OCI-LY3 (cell line): Measurements from ENCODE around the gene EYA2.

Experiments used
- H2AFZ ChIP-seq: fragments of 200-600, 300-600 bp; shearing (Covaris generic); 2 replicates; pipeline ENCODE4 v1.6.0; 2014; ENCODE audit warnings: antibody characterized with exemption, low read depth, low read length
- H3K27ac ChIP-seq: fragments of 200-600, 300-600 bp; sonication (generic); 2 replicates; pipeline ENCODE4 v1.5.1; 2014; ENCODE audit warnings: mild to moderate bottlenecking, low read length, moderate library complexity, mixed read lengths
- H3K27me3 ChIP-seq: fragments of 200-600, 300-600 bp; sonication (generic); 2 replicates; pipeline ENCODE4 v1.6.1; 2014; ENCODE audit warnings: low read depth, low read length, mixed read lengths
- H3K36me3 ChIP-seq: fragments of 200-600, 300-600 bp; sonication (generic); replicated peaks from 2 replicates; pipeline ENCODE3; 2014; ENCODE audit warnings: low read depth, low read length, mixed read lengths
- H3K4me1 ChIP-seq: fragments of 300-600, 200-600 bp; sonication (generic); 2 replicates; pipeline ENCODE4 v1.6.1; 2014; ENCODE audit warnings: low read length, mixed read lengths
- H3K4me2 ChIP-seq: fragments of 200-600, 300-600 bp; sonication (generic); 2 replicates; pipeline ENCODE4 v1.6.1; 2014; ENCODE audit warnings: low read length, mixed read lengths
- H3K4me3 ChIP-seq: fragments of 300-600, 200-600 bp; sonication (generic); 2 replicates; pipeline ENCODE4 v1.5.1; 2014; ENCODE audit warnings: antibody characterized with exemption, mild to moderate bottlenecking, low read length, moderate library complexity
- H3K79me2 ChIP-seq: fragments of 300-600, 200-600 bp; shearing (Covaris generic); 2 replicates; pipeline ENCODE4 v1.6.1; 2014; ENCODE audit warnings: mild to moderate bottlenecking, low read length, mixed read lengths
- H3K9ac ChIP-seq: fragments of 300-600, 200-600 bp; shearing (Covaris generic); 2 replicates; pipeline ENCODE4 v1.6.0; 2014; ENCODE audit warnings: mild to moderate bottlenecking, low read length, moderate library complexity
- H3K9me3 ChIP-seq: fragments of 200-600, 300-600 bp; shearing (Covaris generic); 2 replicates; pipeline ENCODE4 v1.6.1; 2014; ENCODE audit warnings: low read length, mixed read lengths; ENCODE audit not compliant: insufficient read depth
- H4K20me1 ChIP-seq: fragments of 200-600, 300-600 bp; sonication (generic); 2 replicates; pipeline ENCODE4 v1.6.1; 2016; ENCODE audit warnings: low read length, mixed read lengths; ENCODE audit not compliant: insufficient read depth
- EZH2phosphoT487 ChIP-seq: fragments of 200-600 bp; shearing (Covaris generic); IDR thresholded peaks from 2 replicates; pipeline ENCODE4 v1.6.1; 2018; ENCODE audit warnings: antibody characterized with exemption, mixed run types, low read depth
- TF ChIP-seq, protein P1 (sequence below): fragments of 200-600, 300-600 bp; sonication (generic); IDR thresholded peaks from 2 replicates; pipeline ENCODE4 v1.5.1; 2014; ENCODE audit warnings: antibody characterized with exemption, low read length, low read depth

Gene EYA2

DNA sequence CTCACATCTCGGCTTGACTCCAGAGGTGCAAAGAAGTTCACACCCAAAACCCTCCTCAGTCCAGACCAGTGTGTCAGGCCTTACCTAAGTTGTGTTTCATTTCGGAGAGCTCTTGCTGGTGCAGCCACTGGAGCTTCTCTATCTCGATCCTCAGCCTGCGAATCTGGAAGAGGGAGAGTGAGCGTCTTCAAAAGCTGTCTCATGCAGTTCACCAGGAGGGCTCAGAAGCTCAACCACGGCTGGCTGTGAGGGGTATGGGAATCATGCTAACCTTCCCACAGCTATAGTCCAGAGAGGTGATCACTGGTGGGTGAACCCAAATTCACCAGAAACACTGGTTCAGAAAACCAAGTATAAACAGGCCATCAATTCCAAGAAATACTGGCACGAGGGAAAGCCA is 332.5 kb downstream of the EYA2 start:
- H3K9ac ChIP-seq = no peak overlapping the region
- H4K20me1 ChIP-seq = no peaks in the 10 kb centered on the region
- H3K4me3 ChIP-seq = no peak overlapping the region
- no peak overlapping the region for H3K4me2 ChIP-seq
- no peak for TF ChIP-seq EZH2phosphoT487
- TF ChIP-seq, protein P1, sequence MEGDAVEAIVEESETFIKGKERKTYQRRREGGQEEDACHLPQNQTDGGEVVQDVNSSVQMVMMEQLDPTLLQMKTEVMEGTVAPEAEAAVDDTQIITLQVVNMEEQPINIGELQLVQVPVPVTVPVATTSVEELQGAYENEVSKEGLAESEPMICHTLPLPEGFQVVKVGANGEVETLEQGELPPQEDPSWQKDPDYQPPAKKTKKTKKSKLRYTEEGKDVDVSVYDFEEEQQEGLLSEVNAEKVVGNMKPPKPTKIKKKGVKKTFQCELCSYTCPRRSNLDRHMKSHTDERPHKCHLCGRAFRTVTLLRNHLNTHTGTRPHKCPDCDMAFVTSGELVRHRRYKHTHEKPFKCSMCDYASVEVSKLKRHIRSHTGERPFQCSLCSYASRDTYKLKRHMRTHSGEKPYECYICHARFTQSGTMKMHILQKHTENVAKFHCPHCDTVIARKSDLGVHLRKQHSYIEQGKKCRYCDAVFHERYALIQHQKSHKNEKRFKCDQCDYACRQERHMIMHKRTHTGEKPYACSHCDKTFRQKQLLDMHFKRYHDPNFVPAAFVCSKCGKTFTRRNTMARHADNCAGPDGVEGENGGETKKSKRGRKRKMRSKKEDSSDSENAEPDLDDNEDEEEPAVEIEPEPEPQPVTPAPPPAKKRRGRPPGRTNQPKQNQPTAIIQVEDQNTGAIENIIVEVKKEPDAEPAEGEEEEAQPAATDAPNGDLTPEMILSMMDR = no peak
- H3K36me3 ChIP-seq = peaks cover 46% of the 10 kb centered on the region
- no peaks in the 10 kb centered on the region for H3K79me2 ChIP-seq
- no peak overlapping the region for H3K27ac ChIP-seq
- no peak overlapping the region for H2AFZ ChIP-seq
- no peaks in the 10 kb centered on the region for H3K4me1 ChIP-seq
- no peaks in the 10 kb centered on the region for H3K9me3 ChIP-seq
- H3K27me3 ChIP-seq = no peaks in the 10 kb centered on the region

DNA sequence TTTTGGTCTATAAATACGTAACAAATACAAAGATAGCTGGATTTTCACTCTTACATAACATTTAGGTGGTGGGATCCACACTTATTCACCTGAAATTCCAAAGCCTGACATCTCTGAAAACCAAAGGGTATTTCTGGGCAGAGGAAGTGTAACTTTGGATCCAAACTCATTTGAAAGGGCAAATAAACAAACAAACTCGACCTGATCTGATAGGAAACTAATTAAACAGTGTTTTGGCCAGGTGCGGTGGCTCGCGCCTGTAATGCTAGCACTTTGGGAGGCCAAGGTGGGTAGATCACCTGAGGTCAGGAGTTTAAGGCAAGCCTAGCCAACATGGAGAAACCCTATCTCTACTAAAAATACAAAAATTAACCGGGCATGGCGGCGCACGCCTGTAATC is 332.9 kb downstream of the EYA2 start:
- Histone ChIP-seq H4K20me1 (no peaks in the 10 kb centered on the region), H3K27me3 (no peaks in the 10 kb centered on the region), H3K4me1 (no peaks in the 10 kb centered on the region), H3K79me2 (no peaks in the 10 kb centered on the region), H3K9ac (no peak overlapping the region), H2AFZ (no peak overlapping the region), H3K4me2 (no peak overlapping the region), H3K4me3 (no peak overlapping the region), H3K9me3 (no peaks in the 10 kb centered on the region), H3K27ac (no peak overlapping the region), H3K36me3 (peaks cover 43% of the 10 kb centered on the region)
- no peak for TF ChIP-seq EZH2phosphoT487
- TF ChIP-seq, protein P1 = no peak

DNA sequence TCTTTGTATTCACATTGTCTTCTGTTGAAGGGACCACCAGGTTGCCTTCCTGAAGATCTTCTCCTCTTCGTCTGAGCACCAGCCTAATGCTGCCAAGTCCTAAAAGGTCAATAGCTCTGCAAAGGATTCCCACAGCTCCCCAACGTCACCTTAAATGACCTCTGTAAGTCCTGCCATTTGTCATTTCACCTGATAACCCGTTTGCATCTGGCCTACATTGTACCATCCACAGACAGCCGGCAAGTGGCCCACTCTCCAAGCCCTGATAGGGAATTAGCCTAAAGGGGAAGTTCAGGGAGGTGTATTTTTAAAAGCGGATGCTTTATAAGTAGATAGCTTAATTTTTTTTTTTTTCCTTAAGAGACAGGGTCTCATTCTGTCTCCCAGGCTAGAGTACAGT is 334.0 kb downstream of the EYA2 start:
- H3K27me3 ChIP-seq = no peaks in the 10 kb centered on the region
- H3K4me2 ChIP-seq = no peak overlapping the region
- H4K20me1 ChIP-seq = no peaks in the 10 kb centered on the region
- peaks cover 39% of the 10 kb centered on the region for H3K36me3 ChIP-seq
- TF ChIP-seq EZH2phosphoT487 = no peak
- TF ChIP-seq, protein P1 = no peak
- H3K27ac ChIP-seq = no peak overlapping the region
- no peak overlapping the region for H2AFZ ChIP-seq
- no peaks in the 10 kb centered on the region for H3K9me3 ChIP-seq
- no peaks in the 10 kb centered on the region for H3K4me1 ChIP-seq
- H3K9ac ChIP-seq = no peak overlapping the region
- no peak overlapping the region for H3K4me3 ChIP-seq
- H3K79me2 ChIP-seq = no peaks in the 10 kb centered on the region

DNA sequence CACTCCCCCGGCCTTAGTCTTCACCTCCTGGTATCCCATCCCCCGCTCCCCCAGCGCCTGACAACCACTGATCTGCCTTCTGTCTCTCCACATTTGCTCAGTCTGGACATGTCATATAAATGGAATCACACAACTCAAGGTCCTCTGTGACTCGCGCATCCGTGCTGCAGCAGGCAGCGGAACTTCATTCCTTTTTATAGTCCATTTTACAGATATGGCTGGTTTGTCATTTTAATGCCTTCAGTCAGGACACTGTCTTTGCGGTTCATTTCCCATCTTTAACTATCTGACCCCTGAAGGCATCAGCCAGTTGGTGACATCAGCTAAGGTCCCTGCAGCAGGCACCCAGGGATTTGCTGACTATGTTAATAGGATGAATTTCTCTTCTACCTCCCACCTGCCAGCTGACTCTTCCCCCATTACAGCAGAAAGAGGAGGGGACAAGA is 336.2 kb downstream of the EYA2 start:
- no peak overlapping the region for H3K4me2 ChIP-seq
- no peak overlapping the region for H2AFZ ChIP-seq
- no peaks in the 10 kb centered on the region for H3K79me2 ChIP-seq
- no peaks in the 10 kb centered on the region for H3K27me3 ChIP-seq
- no peak overlapping the region for H3K9ac ChIP-seq
- no peak overlapping the region for H3K4me3 ChIP-seq
- no peaks in the 10 kb centered on the region for H4K20me1 ChIP-seq
- no peak overlapping the region for H3K27ac ChIP-seq
- no peaks in the 10 kb centered on the region for H3K9me3 ChIP-seq
- H3K36me3 ChIP-seq = peaks cover 41% of the 10 kb centered on the region
- TF ChIP-seq, protein P1 = no peak
- TF ChIP-seq EZH2phosphoT487 = no peak
- H3K4me1 ChIP-seq = no peaks in the 10 kb centered on the region
